Ovary (tissue), 3 donors: ENCODE data around the gene KRTAP17-1.
"Not testable (repeated sequence)": the region's sequence is repeated elsewhere in the genome, so short reads cannot be mapped to it uniquely, and the experiment has no call there.

Experiments used
- EP300 ChIP-seq: sonication (generic); formaldehyde crosslinking; IDR thresholded peaks from one replicate; pipeline ENCODE4 v1.6.1; 2017; ENCODE audit warnings: antibody characterized with exemption
- POLR2A ChIP-seq: fragments of 450-650 bp; IDR thresholded peaks from one replicate; pipeline ENCODE4 v1.6.1; 2017; ENCODE audit warnings: antibody characterized with exemption, mild to moderate bottlenecking, moderate library complexity
- TF ChIP-seq, protein P1 (sequence below), 3 donors: fragments of 450-650 bp in 2 of 3; fragments of 200-600 bp in 1 of 3; IDR thresholded peaks; one replicate each; pipeline versions ENCODE4 v1.5.1 to v1.8.0; 2016 to 2022; ENCODE audit warnings: antibody characterized with exemption in 3 of 3, mild to moderate bottlenecking in 1 of 3
- donor health status: DM: no; HTN: no; CAD: no.

- TF ChIP-seq, protein P1, sequence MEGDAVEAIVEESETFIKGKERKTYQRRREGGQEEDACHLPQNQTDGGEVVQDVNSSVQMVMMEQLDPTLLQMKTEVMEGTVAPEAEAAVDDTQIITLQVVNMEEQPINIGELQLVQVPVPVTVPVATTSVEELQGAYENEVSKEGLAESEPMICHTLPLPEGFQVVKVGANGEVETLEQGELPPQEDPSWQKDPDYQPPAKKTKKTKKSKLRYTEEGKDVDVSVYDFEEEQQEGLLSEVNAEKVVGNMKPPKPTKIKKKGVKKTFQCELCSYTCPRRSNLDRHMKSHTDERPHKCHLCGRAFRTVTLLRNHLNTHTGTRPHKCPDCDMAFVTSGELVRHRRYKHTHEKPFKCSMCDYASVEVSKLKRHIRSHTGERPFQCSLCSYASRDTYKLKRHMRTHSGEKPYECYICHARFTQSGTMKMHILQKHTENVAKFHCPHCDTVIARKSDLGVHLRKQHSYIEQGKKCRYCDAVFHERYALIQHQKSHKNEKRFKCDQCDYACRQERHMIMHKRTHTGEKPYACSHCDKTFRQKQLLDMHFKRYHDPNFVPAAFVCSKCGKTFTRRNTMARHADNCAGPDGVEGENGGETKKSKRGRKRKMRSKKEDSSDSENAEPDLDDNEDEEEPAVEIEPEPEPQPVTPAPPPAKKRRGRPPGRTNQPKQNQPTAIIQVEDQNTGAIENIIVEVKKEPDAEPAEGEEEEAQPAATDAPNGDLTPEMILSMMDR (IDR thresholded peaks at IDR 0.05) = not testable (repeated sequence)
- TF ChIP-seq POLR2A, EP300: not testable (repeated sequence)
Observed at GRCh38 chr17:41350381-41350878, 34.9 kb upstream of the KRTAP17-1 start, which contains the start of gene KRT33A.
